ENCODE measurements around the gene AKR1E2.

DNA sequence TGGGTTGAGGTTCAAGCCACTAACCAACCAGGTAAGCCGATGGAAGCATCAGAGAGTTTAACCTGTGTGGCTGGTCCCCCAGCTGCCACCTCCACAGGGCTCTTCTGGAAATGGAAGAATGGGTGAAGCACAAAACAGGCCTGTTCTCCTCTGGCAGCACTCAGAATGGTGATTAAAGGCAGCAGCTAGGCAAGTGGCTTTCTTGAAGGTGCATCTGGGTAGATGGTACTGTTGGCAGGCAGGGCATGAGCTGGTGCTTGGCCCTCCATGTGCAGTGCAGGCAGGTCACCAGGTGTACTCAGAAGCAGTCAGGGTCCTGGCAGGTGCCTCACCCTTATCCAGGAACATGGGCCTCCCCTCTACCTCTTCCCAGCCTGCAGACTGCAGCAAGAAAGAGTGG lies 11.5 kb downstream of the AKR1E2 start:
- TF ChIP-seq POLR2A (IDR thresholded peaks at IDR 0.05; ENCODE audit: low read length) (no peak), GATA1 (IDR thresholded peaks at IDR 0.05; ENCODE audit: low read depth, low read length) (no peak)

Data from erythroblast (primary cell).